Stimulated activated CD8-positive, alpha-beta memory T cell treated with anti-CD3 and anti-CD28 coated beads, Interleukin-4, amount 100 ng/mL, for 24 hours (primary cell): ENCODE results near the gene TAAR5.
"Not testable (repeated sequence)": the region's sequence is repeated elsewhere in the genome, so short reads cannot be mapped to it uniquely, and the experiment has no call there.

Experiments used
- DNase-seq: peaks from one replicate; pipeline ENCODE4 v3.0.0-alpha.2; 2020; ENCODE audit warnings: low read depth

TAAR5 gene

GRCh38 chr6:132570221-132570777 is 19.2 kb downstream of the TAAR5 start, which contains the start of gene TAAR6:
Gene TAAR6 (plus strand): TSS chr6:132570322. CDS start chr6:132570322, 0 bp downstream.
- no peak for DNase-seq

GRCh38 chr6:132569170-132569569 is 20.4 kb downstream of the TAAR5 start:
- DNase-seq = no peak

DNA sequence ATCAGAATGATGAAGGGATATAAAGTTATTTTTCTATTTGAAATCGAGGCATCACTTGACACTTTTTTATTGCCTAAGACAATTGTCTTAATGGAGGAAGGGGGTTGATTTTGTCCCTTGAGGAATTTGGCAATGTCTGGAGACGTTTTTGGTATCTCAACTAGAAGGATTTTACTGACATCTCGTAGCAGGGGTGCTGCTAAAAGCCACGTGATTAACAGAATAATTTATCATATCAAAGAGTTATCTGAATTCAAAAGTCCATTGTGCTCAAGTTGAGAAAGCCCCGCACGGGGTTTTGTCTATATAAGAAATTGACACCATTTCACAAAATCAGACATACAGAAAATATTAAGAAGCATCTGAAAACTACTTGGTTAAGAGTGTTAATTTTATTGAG is 20.9 kb downstream of the TAAR5 start:
- DNase-seq = no peak

- no peak for DNase-seq
Observed at GRCh38 chr6:132567566-132567965, 22.0 kb downstream of the TAAR5 start.

DNA sequence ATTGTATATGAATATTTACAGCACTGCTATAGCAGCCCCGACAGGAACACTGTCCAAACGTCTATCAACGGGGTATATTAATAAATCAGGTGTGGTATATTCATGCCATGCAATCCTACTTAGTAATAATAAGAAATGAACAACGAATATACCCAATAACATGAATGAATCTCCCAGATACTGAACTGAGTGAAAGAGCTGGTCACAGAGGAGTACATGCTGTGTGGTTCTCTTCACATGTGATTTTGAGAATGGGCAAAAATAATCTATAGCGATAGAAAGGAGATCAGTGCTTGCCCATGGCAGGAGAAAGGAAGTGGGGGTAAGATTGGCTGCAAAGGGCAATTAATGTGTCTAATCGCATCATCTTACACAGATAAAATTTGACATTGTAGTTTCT is 23.1 kb downstream of the TAAR5 start:
- no peak for DNase-seq

GRCh38 chr6:132560087-132560486 is 29.5 kb downstream of the TAAR5 start:
- not testable (repeated sequence) for DNase-seq

GRCh38 chr6:132552372-132552771 is 37.2 kb downstream of the TAAR5 start, which contains the start of gene TAAR8:
Gene TAAR8 (plus strand): TSS chr6:132552672. CDS start chr6:132552693, 21 bp downstream.
- DNase-seq = no peak

- DNase-seq = no peak
Observed at GRCh38 chr6:132551214-132551613, 38.3 kb downstream of the TAAR5 start.

DNA sequence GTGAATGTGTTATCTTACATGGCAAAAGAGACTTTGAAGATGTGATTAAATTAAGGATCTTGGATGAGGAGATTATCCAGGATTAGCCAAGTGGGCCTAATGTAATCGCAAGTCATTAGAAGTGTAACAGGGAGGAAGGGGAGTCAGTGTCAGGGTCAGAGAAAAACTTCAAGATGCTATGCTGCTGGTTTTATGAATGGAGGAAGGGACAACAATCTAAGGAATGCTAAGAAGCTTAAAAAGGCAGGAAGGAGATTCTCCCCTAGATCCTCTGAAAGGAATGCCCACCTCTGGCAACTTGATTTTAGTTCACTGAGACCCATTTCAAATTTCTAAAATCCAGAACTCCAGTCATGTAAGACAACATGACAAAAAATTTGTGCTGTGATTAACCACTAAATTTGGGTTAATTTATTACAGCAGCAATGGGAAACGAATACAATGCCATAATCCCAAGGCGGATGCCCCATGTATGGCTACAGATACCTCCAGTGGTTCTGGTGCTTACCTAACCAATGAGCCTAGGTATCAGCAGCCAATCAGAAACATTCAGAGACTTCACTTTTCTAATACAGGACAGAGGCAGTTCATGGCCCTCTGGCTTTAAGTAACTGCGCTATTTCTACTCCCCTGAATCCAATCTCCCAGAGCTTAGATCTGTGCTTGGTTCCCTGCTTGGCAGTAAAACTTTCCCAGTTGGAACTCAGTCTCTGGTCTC is 40.6 kb downstream of the TAAR5 start:
- no peak for DNase-seq

GRCh38 chr6:132544826-132545225 is 44.7 kb downstream of the TAAR5 start:
- DNase-seq = no peak
